HG02938 (cell line): ENCODE measurements around the gene OMA1.

Experiments used
- ATAC-seq: cut with Tn5 transposase; IDR thresholded peaks from one replicate; pipeline ENCODE4 v1.9.1; 2021; ENCODE audit warnings: mild to moderate bottlenecking, moderate library complexity; ENCODE audit not compliant: unreplicated experiment

Gene OMA1

GRCh38 chr1:58434607-58435006 is 111.9 kb downstream of the OMA1 start:
- no peak for ATAC-seq

GRCh38 chr1:58434181-58434580 is 112.3 kb downstream of the OMA1 start:
- ATAC-seq = no peak

DNA sequence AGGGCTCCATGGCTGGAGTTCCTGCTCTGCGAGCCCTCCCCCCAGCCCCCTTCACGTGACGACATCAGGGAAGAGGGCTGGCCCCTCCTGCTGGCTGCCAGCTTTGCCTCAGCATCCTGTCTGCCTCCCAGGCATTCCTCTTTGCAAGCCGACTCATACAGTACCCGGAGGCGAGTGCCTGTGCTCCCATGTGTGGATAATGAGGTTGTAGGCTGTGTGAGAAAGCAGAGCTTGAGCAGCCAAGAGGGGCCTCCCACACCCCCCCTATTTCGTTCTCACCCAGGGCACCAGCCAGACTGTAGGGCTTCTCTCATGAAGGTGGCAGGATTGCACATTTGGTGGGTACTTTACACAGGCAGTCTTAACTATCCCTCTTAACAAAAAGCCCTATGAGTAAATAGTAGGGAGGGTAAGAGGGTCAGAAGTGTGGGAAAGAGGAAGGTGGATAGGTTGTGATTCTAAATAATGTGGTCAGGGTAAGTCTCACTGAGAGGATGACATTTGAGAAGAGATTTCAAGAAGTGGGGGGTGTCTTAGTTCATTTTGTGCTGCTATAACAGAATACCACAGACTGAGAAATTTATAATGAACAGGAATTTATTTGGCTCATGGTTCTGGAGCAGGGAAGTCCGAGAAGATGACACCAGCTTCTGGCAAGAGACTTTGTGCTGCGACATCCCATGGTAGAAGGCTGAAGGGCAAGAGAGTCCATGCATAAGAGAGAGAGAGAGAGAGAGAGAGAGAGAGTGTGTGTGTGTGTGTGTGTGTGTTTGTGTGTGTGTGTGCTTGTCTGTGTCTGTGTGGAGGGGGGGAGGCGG is 113.5 kb downstream of the OMA1 start:
- no peak for ATAC-seq

DNA sequence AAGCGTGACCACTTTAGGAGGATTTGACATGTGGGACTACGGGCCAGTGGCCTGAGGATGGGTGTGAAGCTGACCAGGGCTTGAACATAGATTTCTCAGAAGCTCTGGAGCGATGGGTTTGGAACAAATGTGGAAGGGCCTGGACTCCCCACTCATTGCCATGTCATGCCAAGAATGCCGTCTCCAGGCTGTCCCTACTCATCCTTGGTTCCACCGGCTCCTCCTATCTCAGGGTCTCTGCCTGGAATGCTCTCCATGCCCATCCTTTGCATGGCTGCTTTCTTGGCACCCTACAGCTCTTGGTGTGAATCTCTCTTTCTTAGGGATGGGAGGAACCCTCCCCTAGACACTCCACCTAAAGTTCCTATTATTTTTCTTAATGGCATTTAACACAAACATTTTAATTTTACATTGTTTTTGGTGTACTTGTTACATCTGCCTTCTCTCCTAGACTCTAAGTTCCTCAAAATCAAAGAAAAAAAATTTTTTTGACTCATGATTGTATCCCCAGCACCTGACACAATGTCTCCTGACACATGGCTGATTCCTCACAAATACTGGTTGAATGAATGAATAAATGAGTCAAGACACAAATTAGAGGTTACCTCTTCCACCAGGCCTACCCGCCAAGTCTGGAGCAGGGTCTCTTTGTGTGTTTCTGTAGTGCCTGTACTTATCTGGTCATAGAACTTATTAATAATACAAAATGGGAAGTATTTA is 114.5 kb downstream of the OMA1 start:
- ATAC-seq = no peak
